Neural progenitor cell (in vitro differentiated cells): ENCODE measurements around the gene ABCC2.

Source experiments
- EZH2 ChIP-seq: fragments of 200-600 bp; sonication (generic); IDR thresholded peaks from 2 replicates; pipeline ENCODE4 v1.6.1; 2017; ENCODE audit warnings: antibody characterized with exemption, mild to moderate bottlenecking, moderate library complexity
- TF ChIP-seq, protein P1 (sequence below): fragments of 200-600 bp; sonication (generic); IDR thresholded peaks from 2 replicates; pipeline ENCODE4 v1.5.1; 2017; ENCODE audit warnings: antibody characterized with exemption, mild to moderate bottlenecking

DNA sequence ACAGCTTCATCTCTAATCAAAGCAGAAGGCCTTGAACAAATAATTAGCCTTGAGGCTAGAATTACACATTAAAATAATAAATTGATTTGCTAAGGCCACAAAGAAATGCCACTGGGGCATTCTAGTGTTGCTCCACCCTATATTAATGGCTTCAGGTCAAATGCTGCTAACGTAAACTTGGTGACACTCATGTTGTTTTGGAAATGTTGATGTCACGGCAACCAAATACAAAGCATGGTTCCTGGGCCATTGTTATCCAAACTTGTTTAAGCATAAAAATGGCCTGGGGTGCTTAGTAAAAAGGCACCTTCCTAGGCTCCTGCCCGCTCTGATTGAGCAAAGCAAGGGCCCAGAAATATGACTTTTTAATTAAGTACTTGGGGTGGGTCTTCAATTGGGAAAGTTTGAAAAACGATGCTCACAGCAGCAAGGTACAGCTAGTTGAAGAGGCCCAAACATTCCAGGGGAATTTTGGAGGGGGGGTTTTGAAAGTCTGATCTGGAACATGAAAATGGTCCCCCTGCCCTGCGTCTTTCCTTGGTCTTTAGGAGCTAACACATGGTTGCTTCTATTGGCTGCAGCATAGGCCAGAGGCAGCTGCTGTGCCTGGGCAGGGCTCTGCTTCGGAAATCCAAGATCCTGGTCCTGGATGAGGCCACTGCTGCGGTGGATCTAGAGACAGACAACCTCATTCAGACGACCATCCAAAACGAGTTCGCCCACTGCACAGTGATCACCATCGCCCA lies 67.8 kb downstream of the ABCC2 start:
- TF ChIP-seq, protein P1, sequence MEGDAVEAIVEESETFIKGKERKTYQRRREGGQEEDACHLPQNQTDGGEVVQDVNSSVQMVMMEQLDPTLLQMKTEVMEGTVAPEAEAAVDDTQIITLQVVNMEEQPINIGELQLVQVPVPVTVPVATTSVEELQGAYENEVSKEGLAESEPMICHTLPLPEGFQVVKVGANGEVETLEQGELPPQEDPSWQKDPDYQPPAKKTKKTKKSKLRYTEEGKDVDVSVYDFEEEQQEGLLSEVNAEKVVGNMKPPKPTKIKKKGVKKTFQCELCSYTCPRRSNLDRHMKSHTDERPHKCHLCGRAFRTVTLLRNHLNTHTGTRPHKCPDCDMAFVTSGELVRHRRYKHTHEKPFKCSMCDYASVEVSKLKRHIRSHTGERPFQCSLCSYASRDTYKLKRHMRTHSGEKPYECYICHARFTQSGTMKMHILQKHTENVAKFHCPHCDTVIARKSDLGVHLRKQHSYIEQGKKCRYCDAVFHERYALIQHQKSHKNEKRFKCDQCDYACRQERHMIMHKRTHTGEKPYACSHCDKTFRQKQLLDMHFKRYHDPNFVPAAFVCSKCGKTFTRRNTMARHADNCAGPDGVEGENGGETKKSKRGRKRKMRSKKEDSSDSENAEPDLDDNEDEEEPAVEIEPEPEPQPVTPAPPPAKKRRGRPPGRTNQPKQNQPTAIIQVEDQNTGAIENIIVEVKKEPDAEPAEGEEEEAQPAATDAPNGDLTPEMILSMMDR, result no peak
- TF ChIP-seq EZH2, result no peak
